NCI-H69 (cell line): Measurements from ENCODE around the gene SHROOM2.
A peak's percentile ranks its signal among the peaks of the same experiment; 100 is the strongest.
"Not testable (repeated sequence)": the region's sequence is repeated elsewhere in the genome, so short reads cannot be mapped to it uniquely, and the experiment has no call there.

Experiments used
- DNase-seq: peaks from one replicate; lab custom pipeline; 2025; lab: John Stamatoyannopoulos, UW

Gene SHROOM2

DNA sequence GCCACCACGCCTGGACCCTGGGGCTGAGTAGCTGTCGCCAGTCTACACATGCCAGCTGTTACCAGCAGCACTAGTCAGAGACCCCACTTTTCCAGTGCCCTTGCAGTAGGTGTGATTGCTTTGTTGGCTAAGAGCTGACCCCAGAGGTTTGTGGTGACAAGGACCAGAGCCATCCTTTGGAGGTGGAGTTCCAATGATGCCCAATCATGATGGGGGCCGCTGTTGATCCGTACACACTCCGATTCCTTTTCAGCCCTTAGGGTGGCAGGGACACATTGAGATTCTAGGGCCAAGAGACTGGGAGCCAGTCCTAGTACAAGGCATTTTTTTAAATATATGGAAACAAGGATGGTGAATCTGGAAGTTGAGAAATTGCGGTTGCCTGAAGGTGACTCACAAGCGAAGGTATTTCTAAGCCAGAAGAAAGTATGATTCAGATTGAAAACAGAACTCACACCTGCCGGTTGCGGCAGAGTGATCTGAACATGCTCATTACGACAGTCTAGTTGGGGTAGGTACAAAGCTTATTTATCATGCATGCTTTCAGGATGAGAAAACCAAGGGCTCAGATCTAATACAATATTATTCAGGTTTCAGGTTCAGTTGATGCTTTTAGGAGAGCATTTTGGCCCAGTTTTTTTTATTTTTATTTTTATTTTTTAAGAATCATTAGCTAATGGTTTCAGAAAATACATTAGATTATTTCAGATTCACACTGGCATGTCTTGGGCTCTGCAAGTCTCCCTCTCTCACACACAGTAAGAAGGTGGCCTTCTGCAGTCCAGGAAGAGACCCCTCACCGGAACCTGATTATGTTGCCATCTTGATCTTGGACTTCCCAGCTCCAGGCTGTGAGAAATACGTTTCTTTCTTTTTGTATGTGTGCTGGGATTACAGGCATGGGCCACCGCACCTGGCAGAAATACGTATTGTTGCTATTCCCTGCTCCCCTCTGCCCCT is 43.4 kb downstream of the SHROOM2 start:
- DNase-seq, result no peak

DNA sequence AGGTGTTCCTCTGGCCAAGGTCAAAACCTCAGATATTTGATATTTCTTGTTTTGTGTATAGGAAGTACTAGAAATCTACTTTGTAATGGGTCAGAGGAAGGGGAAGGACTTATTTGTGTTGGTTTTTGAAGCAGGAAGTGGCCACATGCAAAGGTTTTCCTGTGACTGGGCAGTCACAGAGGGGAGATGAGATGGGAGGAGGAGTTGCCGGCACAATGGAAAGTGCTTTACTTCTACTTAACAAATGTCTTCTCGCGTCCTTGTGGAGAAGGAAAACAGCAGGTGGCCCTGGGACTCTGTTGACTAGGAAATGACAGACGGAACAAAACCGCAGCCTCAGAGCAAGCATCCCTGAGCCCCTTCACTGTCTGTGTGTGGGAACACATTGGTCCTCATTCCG is 46.6 kb downstream of the SHROOM2 start:
- DNase-seq, result no peak

DNA sequence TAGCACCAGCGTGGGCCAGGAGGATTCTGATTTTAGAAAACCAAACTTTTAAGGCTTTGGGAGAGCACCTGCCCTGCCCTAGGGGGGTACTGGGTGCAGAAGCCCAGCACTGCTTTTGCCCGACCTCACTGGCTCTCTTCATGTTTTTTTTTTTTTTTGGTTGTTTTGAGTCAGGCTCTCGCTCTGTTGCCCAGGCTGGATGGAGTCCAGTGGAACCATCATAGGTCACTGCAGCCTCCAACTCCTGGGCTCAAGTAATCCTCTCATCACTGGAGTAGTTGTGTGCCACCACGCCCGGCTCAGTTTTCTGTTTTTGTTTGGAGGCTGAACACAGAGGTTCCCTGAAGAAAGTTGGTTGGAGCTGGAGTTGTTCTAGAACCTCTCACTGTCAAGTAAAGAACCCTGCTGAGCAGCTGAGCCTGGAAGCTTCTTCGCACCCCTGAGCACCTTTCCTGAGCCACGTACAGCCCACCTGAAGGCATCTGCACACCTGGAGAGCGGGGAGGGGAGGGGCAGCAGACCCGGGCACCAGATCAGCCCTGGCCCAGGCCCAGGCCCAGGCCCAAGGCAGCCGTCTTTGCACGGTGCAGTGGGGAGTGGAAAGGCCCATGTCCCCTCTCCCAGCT is 49.5 kb downstream of the SHROOM2 start:
- no peak for DNase-seq

DNA sequence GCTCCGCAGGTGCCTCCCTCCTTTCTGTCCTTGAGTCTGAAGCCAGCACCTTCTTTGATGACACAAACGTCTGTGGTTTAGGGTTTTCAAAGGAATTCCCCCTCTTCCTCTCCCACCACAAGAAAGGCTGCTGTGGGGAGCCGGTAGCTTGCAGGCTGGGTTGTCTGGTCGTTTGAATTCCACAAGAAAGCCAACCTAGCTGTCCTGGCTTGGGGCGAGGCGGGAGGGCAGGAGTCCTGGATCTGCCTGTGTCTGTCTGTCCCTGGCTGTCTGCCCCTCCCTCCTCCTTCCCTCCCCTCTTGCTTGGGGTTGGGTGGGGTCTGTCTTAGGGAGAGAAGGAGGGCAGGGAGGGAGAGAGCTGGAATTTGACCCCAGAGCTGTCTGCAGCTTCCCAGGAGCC is 56.3 kb downstream of the SHROOM2 start:
- DNase-seq, result no peak

DNA sequence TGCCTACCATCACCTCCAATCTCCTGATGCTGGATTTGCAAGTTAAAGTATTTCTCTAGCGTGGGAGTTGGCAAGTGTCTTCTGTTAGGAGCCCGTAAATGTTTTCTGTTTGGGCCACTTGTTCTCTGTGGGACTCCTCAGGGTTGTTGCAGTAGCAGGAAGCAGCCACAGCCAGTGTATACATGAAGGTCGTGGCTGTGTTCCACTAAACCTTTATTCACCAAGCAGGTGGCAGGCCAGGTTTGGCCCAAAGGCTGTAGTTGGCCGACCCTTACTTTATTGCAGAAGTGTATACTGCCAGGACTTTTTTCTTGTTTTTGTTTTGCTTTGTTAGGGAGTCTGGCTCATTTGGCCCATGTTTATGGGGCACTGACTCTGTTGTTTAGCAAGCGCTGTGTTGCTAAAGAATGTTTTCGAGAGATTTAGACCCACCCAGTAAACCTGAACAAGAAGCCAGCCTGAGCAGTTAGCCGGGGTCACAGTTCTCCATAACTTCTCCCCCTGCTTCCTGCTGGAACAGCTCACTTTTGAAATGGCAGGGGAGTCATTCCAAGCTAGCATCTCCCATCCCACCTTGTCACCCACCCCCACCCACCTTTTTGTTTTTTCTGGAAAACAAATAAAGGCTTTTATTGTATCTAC is 58.8 kb downstream of the SHROOM2 start:
- DNase-seq, result no peak

DNA sequence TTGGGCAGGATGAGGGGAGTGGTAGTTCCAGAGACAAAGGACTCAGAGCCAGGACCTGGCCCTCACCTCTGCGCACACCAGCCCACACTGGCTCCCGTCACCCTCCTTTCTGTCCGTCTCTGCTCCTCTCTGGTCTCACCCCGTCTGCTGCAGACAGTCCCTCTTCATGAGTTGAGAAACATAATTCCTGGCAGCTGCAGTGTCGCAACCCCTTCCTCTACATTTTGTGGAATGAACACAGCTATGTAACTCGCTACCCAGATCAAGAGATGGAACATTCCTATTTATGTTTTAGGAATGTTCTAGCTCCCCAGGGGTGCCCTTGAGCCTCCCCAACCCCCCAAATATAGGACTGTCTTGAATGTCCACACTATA is 59.3 kb downstream of the SHROOM2 start:
- DNase-seq, result no peak

DNA sequence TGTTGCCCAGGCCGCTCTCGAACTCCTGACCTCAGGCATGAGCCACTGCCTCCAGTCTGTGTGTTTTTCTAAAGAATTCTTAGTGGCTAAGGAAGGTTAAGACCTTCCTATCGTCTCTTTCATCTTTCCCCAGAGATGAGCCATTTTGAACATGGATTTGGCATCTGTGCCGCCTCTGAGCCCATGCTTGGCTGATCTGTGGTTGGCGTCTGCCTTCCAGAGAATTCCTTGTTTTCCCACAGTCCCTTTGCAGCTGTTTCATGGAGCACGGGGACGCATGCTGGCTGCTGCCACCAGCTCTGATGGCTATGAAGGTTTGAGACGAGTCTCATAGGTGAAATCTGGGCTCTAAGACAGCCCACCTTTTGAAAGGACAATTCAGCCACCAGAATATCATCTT is 60.4 kb downstream of the SHROOM2 start:
- no peak for DNase-seq

DNA sequence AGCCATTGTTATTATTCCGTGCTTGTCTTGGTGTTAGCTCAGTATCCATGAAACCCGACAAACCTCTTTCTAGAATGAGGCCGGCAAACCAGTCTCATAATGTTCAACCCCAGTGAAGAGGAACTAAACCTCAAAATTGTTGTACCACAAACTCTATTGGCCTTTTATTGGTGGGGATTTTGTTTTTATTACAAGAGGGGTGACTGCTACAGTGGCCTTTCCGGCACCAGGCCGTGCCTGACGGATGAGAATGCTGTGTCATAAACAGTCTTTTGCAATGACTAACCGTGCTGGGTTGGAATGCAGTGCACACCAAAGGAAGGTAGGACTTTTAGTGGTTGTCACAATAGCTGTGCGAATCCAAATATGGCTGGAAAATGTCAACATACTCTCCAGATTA is 60.8 kb downstream of the SHROOM2 start:
- no peak for DNase-seq

DNA sequence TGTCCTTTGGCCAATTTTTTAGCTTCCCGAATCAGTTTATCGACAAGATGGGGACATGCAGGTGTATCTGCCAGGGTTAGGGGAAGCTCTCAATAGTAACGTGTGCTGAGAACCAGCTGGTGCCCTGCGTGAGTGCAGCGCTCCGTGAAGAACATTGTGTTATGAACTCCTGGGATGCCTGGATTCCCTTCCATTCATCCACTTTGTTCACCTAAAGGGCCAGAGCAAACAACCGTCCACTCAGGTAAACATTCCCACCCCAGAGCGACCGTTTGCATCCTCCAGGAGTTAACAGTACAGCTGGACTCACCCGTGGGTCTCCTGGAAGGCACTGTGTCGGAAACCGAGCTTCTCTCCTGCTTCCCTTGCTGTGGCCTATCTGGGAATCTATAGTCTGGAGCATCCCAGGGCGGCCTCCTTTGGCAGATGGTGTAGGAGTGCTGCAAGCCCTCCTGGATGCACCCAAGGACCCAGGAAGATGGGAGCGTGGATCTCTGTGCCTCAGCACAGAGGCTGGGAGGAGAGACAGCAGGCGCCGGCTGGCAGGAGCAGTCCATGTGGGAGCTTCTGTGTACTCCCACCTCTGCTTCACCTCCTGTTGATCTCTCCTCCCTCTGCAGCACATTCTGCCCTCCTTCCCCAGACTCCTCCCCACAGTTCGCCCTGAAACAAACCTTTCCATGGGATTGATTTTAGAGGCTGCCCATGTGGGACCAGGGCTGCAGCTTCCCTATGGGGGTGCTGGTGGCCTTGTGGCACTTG is 62.7 kb downstream of the SHROOM2 start:
- DNase-seq, result peak; percentile 37

DNA sequence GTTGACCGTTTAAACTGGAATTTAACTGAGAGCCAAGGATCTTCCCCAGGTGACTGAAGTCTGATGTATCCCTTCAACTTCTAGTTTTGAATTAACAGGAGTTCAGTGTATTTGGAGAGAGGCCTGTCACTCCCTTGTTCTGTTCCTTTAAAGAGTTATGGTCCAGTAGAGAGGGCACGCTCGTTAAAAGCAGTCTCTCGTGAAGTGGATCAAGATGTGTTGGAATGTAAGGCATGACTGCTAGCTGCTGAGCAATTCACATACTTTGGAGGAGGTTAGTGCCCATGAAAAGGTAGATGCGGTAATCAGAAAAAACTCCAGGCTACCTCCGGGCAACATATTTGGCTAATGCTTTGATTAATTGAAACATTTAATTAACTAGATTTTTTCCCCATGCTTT is 65.7 kb downstream of the SHROOM2 start:
- DNase-seq, result no peak

DNA sequence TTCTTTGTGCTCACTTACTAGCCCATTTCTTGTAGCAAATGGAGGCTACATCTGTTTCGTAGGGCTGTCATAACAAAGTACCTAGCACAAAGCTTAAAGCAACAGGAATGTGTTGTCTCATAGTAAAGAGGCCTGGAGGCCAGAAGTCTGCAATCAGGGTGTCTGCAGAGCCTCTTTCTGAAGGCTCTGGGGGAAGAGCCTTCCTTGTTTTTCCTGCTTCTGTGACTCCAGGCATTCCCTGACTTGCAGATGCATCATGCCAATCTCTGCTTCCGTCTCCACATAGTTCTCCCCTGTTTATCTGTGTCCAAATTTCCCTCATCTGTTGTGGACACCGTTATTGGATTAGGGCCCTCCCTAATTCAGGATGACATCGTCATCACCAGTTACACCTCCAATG is 67.1 kb downstream of the SHROOM2 start:
- DNase-seq, result no peak

DNA sequence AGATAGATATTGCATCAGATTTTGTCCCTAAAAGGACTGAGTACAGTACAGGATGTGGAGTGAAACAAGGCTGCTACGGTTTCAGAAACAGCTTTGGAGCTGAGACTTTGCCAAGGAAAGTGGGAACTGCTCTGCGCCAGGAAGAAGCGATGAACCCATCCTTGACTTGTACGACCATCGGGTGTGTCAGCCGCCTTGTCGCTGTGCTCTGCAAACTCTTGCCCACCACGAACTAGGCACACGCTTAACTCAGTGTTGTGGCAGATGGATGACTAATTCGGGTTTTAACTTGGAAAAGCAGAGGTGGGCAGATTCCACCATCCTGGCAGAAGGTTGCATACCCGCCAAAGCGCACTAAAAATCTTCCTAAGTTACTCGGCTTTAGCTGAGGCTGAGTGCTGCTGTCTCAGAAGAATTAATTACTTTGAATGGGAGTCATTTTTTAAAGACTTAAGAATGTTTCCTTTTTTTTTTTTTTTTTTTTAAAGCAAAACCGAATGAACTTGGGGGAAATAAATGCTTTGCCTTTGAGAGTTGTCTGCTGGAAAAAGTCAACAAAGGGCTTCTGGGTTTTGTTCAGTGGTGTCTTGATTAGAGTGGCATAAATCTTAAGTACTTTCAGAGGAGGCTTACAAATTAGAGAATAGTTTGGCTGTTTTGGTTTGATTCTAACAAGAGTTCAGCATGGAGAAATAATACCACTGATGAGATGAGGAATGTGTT is 69.5 kb downstream of the SHROOM2 start:
- DNase-seq, result no peak

DNA sequence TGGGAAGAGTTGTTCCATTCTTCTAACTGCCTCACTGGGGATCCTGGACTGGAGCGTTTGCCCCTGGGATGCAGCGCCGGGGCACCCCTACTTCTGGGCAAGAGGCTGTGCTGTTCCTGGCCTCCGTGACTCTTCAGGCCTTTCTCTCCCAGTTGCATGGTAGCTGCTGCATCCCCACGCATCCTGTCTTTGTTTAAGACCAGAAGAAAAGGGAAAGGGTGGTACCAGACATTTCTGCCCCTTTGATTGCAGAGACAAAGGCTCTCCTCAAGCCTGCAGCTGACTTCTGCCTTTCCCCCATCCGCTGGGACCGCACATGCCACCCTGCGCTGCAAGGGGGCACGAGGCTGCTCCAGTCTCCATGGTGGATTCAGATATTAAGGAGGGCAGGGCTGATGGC is 70.4 kb downstream of the SHROOM2 start:
- DNase-seq, result no peak

DNA sequence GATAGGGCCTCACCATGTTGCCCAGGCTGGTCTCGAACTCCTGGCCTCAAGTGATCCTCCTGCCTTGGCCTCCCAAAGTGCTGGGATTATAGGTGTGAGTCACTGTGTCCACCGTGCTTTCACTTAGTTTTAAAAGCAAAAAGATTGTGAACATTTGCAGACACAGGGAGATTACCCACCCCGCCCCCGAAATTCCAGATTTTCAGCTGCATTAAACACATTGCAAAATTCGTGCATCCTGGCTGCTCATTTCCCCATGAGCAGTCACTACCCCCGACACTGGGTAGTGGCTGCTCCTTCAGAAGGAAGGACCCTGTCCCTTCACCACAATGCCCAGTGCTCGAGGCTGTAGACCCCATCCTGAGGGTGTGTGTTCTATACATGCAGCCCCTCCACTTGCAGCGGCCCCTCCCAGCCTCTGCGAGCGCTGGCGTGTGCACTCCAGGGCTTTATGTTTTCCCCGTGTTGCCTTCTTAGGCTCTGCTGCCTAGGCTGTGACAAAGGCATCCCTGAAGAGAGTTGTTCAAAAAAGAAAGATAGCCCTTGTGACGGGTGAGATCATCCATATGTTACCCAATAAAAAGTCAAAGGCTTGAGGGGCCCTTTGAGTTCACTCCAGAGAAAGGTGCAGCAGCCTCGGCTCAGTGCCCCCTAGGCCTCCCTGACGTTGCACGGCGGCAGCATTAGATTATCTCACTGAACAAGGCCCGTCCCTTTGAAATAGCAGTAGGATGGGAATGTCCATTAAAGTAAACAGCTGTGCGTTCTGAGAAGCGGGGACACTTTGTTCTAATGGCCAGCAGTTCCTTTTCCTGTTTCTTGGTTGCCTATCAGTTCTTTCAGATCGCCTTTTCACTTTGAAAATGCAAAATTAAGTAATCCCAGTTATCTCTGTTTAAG is 71.6 kb downstream of the SHROOM2 start:
- DNase-seq, result no peak

DNA sequence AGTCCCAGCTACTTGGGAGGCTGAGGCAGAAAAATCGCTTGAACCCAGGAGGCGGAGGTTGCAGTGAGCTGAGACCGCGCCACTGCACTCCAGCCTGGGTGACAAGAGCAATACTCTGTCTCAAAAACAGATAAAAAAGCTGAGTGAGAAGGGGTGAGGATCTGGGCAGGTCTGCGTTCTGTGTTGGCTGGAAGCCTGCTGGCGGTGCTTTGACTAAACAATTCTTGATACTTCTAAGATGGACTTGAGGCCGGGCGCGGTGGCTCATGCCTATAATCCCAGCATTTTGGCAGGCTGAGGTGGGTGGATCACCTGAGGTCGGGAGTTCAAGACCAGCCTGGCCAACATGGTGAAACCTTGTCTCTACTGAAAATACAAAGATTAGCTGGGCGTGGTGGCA is 72.5 kb downstream of the SHROOM2 start:
- not testable (repeated sequence) for DNase-seq

DNA sequence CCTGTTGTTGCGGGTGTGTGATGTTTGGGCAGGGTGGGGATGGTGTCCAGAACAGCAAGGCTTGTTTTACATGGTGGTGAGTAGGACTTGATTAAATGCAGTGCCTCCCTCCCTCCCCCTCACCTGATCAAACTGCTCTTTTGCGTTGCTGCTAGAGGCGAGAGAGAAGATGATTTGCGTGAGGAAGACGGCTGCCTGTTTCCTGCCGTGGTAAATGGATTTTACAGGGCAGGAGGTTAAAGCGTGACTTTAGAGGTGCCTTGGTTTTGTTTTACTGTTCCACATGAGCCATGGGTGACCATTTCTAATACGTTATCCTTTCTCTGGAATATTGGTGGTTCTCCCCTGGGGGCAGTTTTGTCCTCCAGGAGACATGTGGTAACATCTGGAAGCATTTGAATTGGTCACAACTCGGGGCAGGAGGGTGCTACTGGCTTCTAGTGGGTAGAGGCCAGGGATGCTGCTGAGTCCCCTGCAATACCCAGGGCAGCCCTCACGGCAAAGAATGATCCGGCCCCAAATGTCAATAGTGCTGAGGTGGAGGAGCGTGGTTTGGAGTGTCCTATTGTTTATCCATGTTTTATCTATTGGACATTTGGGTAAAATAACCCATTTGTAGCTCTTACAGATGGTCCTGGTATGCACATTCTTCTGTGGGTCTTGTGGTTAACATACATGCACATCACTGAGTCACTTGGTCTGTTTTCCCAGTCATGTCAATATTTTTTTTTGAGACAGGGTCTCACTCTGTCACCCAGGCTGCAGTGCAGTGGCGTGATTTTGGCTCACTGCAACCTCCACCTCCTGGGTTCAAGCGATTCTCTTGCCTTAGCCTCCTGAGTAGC is 73.7 kb downstream of the SHROOM2 start:
- no peak for DNase-seq

DNA sequence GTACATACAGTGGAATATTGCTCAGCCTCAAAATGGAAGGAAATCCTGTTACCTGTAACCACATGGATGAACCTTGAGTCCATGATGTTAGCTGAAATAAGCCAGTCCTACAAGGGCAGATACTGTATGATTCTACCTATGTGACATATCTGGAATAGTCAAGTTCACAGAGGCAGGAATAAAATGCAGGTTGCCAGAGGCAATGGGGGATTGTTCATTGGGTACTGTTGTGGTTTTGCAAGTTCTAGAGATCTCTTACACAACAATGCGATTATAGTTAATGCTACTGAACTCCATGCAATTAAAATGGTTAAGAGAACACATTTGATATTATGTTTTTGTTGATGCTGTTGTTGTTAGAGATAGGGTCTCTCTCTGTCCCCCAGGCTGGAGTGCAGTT is 74.6 kb downstream of the SHROOM2 start:
- no peak for DNase-seq

DNA sequence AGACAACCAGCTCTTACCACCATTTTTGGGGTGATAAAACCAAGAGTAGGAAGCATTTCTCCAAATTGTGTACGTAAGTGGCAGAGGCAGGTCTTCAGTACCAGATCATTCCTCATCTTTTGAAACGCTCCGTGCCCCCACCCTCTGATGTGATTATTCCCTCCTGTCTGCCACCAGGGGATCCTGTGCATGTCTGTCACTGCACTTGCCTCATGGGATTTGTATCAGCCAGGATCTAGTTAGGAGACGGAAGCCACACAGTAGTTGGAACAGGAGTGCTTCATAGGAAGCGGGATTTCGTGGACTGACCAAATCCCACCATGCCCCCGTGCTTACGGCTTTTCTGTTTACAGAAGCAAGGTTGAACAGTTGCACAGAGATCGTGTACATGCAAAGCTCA is 75.5 kb downstream of the SHROOM2 start:
- no peak for DNase-seq

DNA sequence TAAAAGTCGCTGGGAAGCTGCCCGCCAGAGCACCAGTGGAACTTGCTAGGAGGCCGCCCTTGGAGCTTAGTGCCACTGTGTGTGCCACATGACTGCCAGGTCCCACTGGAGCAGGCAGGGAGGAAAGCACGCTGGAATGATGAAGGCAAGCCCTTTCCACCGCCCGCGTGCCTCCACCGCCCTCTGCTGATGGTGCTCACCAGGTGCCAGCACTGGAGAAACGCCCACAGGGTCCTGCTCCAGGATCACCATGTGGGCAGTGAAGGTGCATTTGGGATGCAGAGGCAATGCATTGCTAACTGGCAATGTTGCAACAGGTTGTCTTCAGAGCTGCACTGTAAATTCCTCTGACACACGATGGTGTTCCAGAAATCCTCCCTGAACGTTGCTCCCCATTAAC is 76.3 kb downstream of the SHROOM2 start:
- DNase-seq, result peak; percentile 1

DNA sequence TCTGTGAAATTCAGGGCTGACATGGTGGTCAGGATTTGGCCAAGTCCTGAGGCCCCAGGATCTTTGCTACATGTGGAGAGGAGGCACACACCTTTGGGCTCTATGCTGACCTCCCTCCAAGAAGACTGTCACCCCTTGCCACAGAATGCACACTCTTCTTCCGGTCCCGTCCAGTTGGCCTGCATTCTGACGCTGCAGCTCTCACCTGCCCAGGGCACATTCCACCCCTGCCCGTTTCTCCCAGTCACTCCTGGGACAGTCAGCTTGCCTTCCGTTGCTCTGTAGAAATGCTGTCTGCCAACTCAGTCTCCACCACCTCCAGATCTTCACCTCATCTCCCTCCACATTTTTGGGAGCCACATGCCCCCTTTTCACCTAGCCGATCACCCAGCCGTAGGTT is 76.7 kb downstream of the SHROOM2 start:
- no peak for DNase-seq
